ENCODE measurements around the gene ATF6.

Gene ATF6

GRCh38 chr1:161834967-161835550 is 68.9 kb downstream of the ATF6 start:
- DNase-seq, result no peak

- no peak for DNase-seq
Measured at GRCh38 chr1:161836018-161836417, 69.9 kb downstream of the ATF6 start.

GRCh38 chr1:161838362-161838761 is 72.2 kb downstream of the ATF6 start:
- no peak for DNase-seq

GRCh38 chr1:161838885-161839284 is 72.8 kb downstream of the ATF6 start:
- DNase-seq, result no peak

GRCh38 chr1:161839591-161839990 is 73.5 kb downstream of the ATF6 start:
- no peak for DNase-seq

GRCh38 chr1:161840363-161840762 is 74.2 kb downstream of the ATF6 start:
- no peak for DNase-seq

- DNase-seq, result no peak
Measured at GRCh38 chr1:161843156-161843555, 77.0 kb downstream of the ATF6 start.

- DNase-seq, result no peak
Measured at GRCh38 chr1:161844696-161845095, 78.6 kb downstream of the ATF6 start.

- no peak for DNase-seq
Measured at GRCh38 chr1:161848676-161849075, 82.6 kb downstream of the ATF6 start.

GRCh38 chr1:161849518-161849917 is 83.4 kb downstream of the ATF6 start:
- no peak for DNase-seq

- DNase-seq, result no peak
Measured at GRCh38 chr1:161855260-161855659, 89.1 kb downstream of the ATF6 start.

GRCh38 chr1:161858271-161858670 is 92.2 kb downstream of the ATF6 start:
- DNase-seq, result no peak

GRCh38 chr1:161863549-161863948 is 97.4 kb downstream of the ATF6 start:
- no peak for DNase-seq

- no peak for DNase-seq
Measured at GRCh38 chr1:161864577-161864976, 98.5 kb downstream of the ATF6 start.

GRCh38 chr1:161866241-161866640 is 100.1 kb downstream of the ATF6 start:
- no peak for DNase-seq

GRCh38 chr1:161868832-161869231 is 102.7 kb downstream of the ATF6 start:
- no peak for DNase-seq

GRCh38 chr1:161869291-161869690 is 103.2 kb downstream of the ATF6 start:
- no peak for DNase-seq

- no peak for DNase-seq
Measured at GRCh38 chr1:161872506-161872905, 106.4 kb downstream of the ATF6 start.

- DNase-seq, result no peak
Measured at GRCh38 chr1:161879261-161879660, 113.1 kb downstream of the ATF6 start.

GRCh38 chr1:161884475-161884874 is 118.4 kb downstream of the ATF6 start:
- DNase-seq, result no peak

- DNase-seq, result no peak
Measured at GRCh38 chr1:161885003-161885402, 118.9 kb downstream of the ATF6 start.

GRCh38 chr1:161885759-161886158 is 119.6 kb downstream of the ATF6 start:
- DNase-seq, result no peak

GRCh38 chr1:161886589-161886988 is 120.5 kb downstream of the ATF6 start:
- DNase-seq, result no peak

GRCh38 chr1:161887730-161888287 is 121.7 kb downstream of the ATF6 start:
- DNase-seq, result no peak

- DNase-seq, result no peak
Measured at GRCh38 chr1:161890574-161890973, 124.5 kb downstream of the ATF6 start.

Data from activated T-cell treated with anti-CD3 and anti-CD28 coated beads, Interleukin-2, amount 50 U/mL, for 1 hour (primary cell).